Common myeloid progenitor, CD34-positive (primary cell): Measurements from ENCODE around the gene CILP2.

Experiments used
- CTCF ChIA-PET: fragments of 350-600 bp; sonication (Branson Sonifier 250); formaldehyde crosslinking; loops from one replicate; lab custom pipeline; 2021; ENCODE audit warnings: antibody characterized with exemption; lab: Charles Lee
- POLR2A ChIA-PET: fragments of 350-600 bp; sonication (Branson Sonifier 250); formaldehyde crosslinking; loops from one replicate; lab custom pipeline; 2021; ENCODE audit warnings: antibody characterized with exemption; lab: Charles Lee
- DNase-seq, 3 donors: peaks; one replicate each; pipeline versions ENCODE4 v3.0.0 to v3.0.0-alpha.2; 2013
- H3K27ac ChIP-seq, 2 experiments: 1 replicate in 1 of 2; 2 replicates in 1 of 2; pipeline ENCODE4 v1.7.0; 2013; ENCODE audit warnings: inconsistent platforms in 2 of 2, low read length in 2 of 2, mild to moderate bottlenecking in 2 of 2, low read depth in 1 of 2, moderate library complexity in 1 of 2; ENCODE audit not compliant: severe bottlenecking in 2 of 2, insufficient read depth in 1 of 2, poor library complexity in 1 of 2
- H3K27me3 ChIP-seq, 5 experiments: replicated peaks in 2 of 5; 1 replicate in 3 of 5; 2 replicates in 2 of 5; pipeline versions ENCODE4 v1.6.1 to v1.7.0; 2013; ENCODE audit warnings: low read length in 4 of 5, mild to moderate bottlenecking in 2 of 5, moderate library complexity in 2 of 5, inconsistent platforms in 1 of 5; ENCODE audit not compliant: insufficient read depth in 5 of 5, control insufficient read depth in 4 of 5
- H3K36me3 ChIP-seq, 4 experiments: 1 replicate in 2 of 4; 2 replicates in 2 of 4; pipeline versions ENCODE4 v1.6.1 to v1.7.0; 2013; ENCODE audit warnings: low read length in 3 of 4, control low read depth in 1 of 4, mild to moderate bottlenecking in 1 of 4; ENCODE audit not compliant: control insufficient read depth in 4 of 4, insufficient read depth in 4 of 4
- H3K4me1 ChIP-seq, 4 experiments: 1 replicate in 3 of 4; 2 replicates in 1 of 4; pipeline versions ENCODE4 v1.6.1 to v1.7.1; 2013; ENCODE audit warnings: low read length in 3 of 4, mild to moderate bottlenecking in 3 of 4, control low read depth in 1 of 4, inconsistent platforms in 1 of 4, moderate library complexity in 1 of 4; ENCODE audit not compliant: control insufficient read depth in 4 of 4, insufficient read depth in 4 of 4; ENCODE audit errors: control extremely low read depth in 1 of 4
- H3K4me3 ChIP-seq, 7 experiments: 1 replicate in 4 of 7; 2 replicates in 3 of 7; pipeline versions ENCODE4 v1.5.1 to v1.7.0; 2013; ENCODE audit warnings: mild to moderate bottlenecking in 7 of 7, low read length in 6 of 7, moderate library complexity in 6 of 7, inconsistent platforms in 2 of 7, low read depth in 2 of 7, control low read depth in 1 of 7; ENCODE audit not compliant: insufficient read depth in 4 of 7, control insufficient read depth in 1 of 7; ENCODE audit errors: extremely low read depth in 1 of 7
- H3K9me3 ChIP-seq, 5 experiments: 1 replicate in 4 of 5; 2 replicates in 1 of 5; pipeline versions ENCODE4 v1.6.1 to v1.7.1; 2013; ENCODE audit warnings: low read length in 4 of 5, mild to moderate bottlenecking in 2 of 5, inconsistent platforms in 1 of 5, low read depth in 1 of 5, moderate library complexity in 1 of 5; ENCODE audit not compliant: control insufficient read depth in 4 of 5, insufficient read depth in 2 of 5; ENCODE audit errors: control extremely low read depth in 1 of 5
- WGBS: methylation state at CpG from one replicate; pipeline ENCODE4 v1.1.5; 2013; ENCODE audit not compliant: insufficient coverage; 5-methylcytosine and 5-hydroxymethylcytosine counted together

CILP2 gene

GRCh38 chr19:19558636-19559035 is 20.6 kb downstream of the CILP2 start:
- Histone ChIP-seq H3K9me3 (no peaks in the 10 kb centered on the region), H3K4me1 (peaks cover 0 to 9% (median 8%) of the 10 kb centered on the region in 4 experiments), H3K36me3 (no peaks in the 10 kb centered on the region), H3K27me3 (no peaks in the 10 kb centered on the region), H3K4me3 (no peak overlapping the region), H3K27ac (no peak overlapping the region)
- CTCF ChIA-PET: interaction anchor here (1.3 kb wide), 1 partner anchor 85 kb away, joined by 3 read pairs; the partner anchor contains the start of gene GMIP
- DNase-seq: no peak
- WGBS: 98% methylated on average over 16 of the region's 16 CpGs
- POLR2A ChIA-PET: no interaction called here

- Histone ChIP-seq H3K27me3 (no peaks in the 10 kb centered on the region), H3K9me3 (no peaks in the 10 kb centered on the region), H3K27ac (no peak overlapping the region), H3K4me1 (peaks cover 0 to 9% (median 8%) of the 10 kb centered on the region in 4 experiments), H3K4me3 (peak overlapping the region in 1 of 7 experiments; percentile 23), H3K36me3 (no peaks in the 10 kb centered on the region)
- ChIA-PET CTCF (interaction anchor here (1.1 to 2.0 kb wide), 3 partner anchors 9 to 22 kb away, joined by 3 to 5 read pairs (median 3); no protein-coding TSS in a partner anchor), POLR2A (no interaction called here)
- WGBS: 59% methylated on average over 2 of the region's 4 CpGs
- DNase-seq: peak in 2 of 3 donors; percentile 44 to 57
These were observed 21.9 kb downstream of the CILP2 start for GRCh38 chr19:19559931-19560330.

- Histone ChIP-seq H3K4me1 (peaks cover 0 to 9% (median 8%) of the 10 kb centered on the region in 4 experiments), H3K27ac (no peak overlapping the region), H3K36me3 (no peaks in the 10 kb centered on the region), H3K27me3 (no peaks in the 10 kb centered on the region), H3K4me3 (no peak overlapping the region), H3K9me3 (no peaks in the 10 kb centered on the region)
- DNase-seq: no peak
- 96% methylated on average over 24 of the region's 26 CpGs for WGBS
- ChIA-PET CTCF (interaction anchor here (0.5 to 1.6 kb wide), 2 partner anchors 34 to 83 kb away, joined by 3 to 4 read pairs; no protein-coding TSS in a partner anchor), POLR2A (no interaction called here)
These were observed 24.0 kb downstream of the CILP2 start for GRCh38 chr19:19561946-19562664.

- Histone ChIP-seq H3K36me3 (no peaks in the 10 kb centered on the region), H3K4me1 (peaks cover 0 to 9% (median 8%) of the 10 kb centered on the region in 4 experiments), H3K4me3 (no peak overlapping the region), H3K27ac (no peak overlapping the region), H3K9me3 (no peaks in the 10 kb centered on the region), H3K27me3 (no peaks in the 10 kb centered on the region)
- 94% methylated on average over 12 of the region's 17 CpGs for WGBS
- peak in 1 of 3 donors; percentile 11 for DNase-seq
- CTCF ChIA-PET: interaction anchor here (1.6 kb wide), 1 partner anchor 82 kb away, joined by 4 read pairs; no protein-coding TSS in a partner anchor
- POLR2A ChIA-PET: no interaction called here
These were observed 24.7 kb downstream of the CILP2 start for GRCh38 chr19:19562665-19563347.

- H3K9me3 ChIP-seq: no peaks in the 10 kb centered on the region
- CTCF ChIA-PET: interaction anchor here (1.6 kb wide), 1 partner anchor 81 kb away, joined by 4 read pairs; no protein-coding TSS in a partner anchor
- no peak overlapping the region for H3K27ac ChIP-seq
- peaks cover 0 to 9% (median 8%) of the 10 kb centered on the region in 4 experiments for H3K4me1 ChIP-seq
- H3K36me3 ChIP-seq: no peaks in the 10 kb centered on the region
- WGBS: 98% methylated on average over 14 of the region's 17 CpGs
- POLR2A ChIA-PET: no interaction called here
- H3K4me3 ChIP-seq: no peak overlapping the region
- no peaks in the 10 kb centered on the region for H3K27me3 ChIP-seq
- DNase-seq: no peak
These were observed 25.3 kb downstream of the CILP2 start for GRCh38 chr19:19563348-19563848.

GRCh38 chr19:19566306-19566705 is 28.2 kb downstream of the CILP2 start:
- no peaks in the 10 kb centered on the region for H3K4me1 ChIP-seq
- WGBS: 93% methylated on average over 4 of the region's 7 CpGs
- peaks cover 0 to 2% (median 0%) of the 10 kb centered on the region in 4 experiments for H3K36me3 ChIP-seq
- no peak overlapping the region for H3K27ac ChIP-seq
- no peak for DNase-seq
- no peaks in the 10 kb centered on the region for H3K9me3 ChIP-seq
- ChIA-PET POLR2A (no interaction called here), CTCF (interaction anchor here (1.4 kb wide), 1 partner anchor 31 kb away, joined by 3 read pairs; no protein-coding TSS in a partner anchor)
- H3K4me3 ChIP-seq: no peak overlapping the region
- H3K27me3 ChIP-seq: no peaks in the 10 kb centered on the region
